Stimulated activated CD4-positive, alpha-beta T cell treated with anti-CD3 and anti-CD28 coated beads, Interleukin-12 subunit alpha, Interleukin-12 subunit beta, amount 100 ng/mL, for 48 hours (primary cell): ENCODE measurements around the gene MYO6.

Source experiments
- DNase-seq, 3 donors: peaks; one replicate each; pipeline ENCODE4 v3.0.0-alpha.2; 2020; ENCODE audit warnings: low read depth in 2 of 3, low spot score in 1 of 3

MYO6 gene

DNA sequence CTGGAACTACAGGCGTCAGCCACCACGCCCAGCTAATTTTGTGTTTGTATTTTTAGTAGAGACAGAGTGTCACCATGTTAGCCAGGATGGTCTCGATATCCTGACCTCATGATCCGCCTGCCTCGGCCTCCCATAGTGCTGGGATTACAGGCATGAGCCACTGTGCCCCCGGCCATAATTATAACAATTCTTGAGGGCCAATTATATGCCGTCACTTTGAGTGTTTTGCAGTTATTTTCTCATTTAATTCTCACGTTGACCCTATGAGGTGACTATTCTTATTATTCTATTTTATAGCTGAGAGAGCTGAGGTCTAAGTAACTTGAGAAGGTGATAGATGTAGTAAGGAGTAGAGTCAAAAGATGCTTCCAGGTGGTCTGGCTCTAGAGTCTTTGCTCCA is 13.0 kb downstream of the MYO6 start:
- DNase-seq = no peak

GRCh38 chr6:75766387-75766786 is 17.3 kb downstream of the MYO6 start:
- no peak for DNase-seq

GRCh38 chr6:75770844-75771243 is 21.8 kb downstream of the MYO6 start:
- no peak for DNase-seq

DNA sequence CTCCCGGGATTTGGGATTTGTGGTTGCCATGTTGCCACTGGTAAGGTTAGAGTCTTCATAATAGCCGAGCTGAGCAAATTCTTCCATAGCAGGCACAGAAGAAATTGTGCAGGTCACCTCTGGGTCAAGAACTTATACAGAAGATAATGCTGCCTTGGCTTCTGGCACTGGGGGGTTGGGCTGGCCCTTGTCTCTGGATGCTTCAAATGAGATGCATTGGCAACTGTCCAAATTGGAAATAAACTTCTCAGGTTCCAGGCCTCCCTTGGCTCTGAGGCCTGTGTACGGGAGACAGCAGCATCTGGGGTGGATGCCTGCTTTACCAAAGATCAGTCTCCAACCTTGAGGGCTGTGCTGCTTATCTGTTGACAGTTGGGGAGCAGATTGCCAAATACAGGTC is 26.2 kb downstream of the MYO6 start:
- DNase-seq = no peak

DNA sequence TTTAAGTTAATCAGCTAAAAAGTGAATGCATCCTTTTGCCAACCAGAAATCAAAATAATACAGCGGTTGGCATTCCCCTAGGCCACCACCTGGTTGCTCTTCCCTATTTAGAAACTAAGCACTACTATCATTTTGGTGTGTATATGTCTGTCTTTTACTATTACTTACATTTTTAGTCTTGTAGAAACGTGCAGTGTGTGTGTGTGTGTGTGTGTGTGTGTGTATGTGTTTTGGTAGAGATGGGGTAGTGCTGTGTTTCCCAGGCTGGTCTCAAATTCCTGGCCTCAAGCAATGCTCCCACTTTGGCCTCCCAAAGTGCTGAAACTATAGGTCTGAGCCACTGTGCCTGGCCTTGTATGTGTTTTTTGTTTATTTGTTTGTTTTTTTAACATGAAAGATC is 27.4 kb downstream of the MYO6 start:
- no peak for DNase-seq

- DNase-seq = no peak
These were observed 29.7 kb downstream of the MYO6 start for GRCh38 chr6:75778757-75779156.

GRCh38 chr6:75786152-75786551 is 37.1 kb downstream of the MYO6 start:
- no peak for DNase-seq

DNA sequence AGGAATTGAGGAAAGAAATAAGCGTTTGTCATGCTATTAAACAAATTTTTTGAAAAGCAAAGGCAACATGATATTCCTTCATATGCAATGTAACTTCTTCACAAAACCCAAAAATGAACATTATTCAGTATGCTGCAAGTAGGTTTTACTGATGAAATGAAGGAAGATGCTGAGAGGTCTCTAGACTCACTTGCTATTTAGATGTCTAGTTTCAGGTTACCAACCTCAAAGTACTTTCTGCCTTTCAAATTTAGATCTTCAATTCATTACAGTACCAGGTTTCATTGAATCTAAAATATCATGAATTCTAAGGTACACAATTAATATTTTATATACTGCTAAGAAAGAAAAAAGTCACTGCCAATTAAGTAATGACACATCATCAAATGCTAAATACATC is 39.9 kb downstream of the MYO6 start:
- DNase-seq = no peak

DNA sequence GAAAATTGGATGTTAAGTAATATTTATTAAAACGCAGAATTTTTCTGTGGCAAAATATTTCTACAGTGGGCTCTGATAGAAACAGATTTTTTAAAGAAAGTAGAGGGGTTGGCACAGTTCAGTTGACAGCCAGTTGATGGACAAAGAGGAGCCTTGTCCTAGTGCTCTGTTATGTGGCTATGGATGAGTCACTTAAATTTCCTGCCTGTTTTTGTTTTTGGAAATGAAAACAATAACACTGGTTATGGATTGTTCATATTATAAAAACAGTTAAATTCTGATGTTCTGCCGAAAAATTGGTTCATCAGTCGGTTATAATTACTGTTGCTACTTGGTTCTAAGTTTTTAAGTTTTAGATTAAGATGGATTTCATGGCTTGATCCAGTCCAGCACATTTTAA is 42.8 kb downstream of the MYO6 start:
- no peak for DNase-seq

- no peak for DNase-seq
These were observed 45.4 kb downstream of the MYO6 start for GRCh38 chr6:75794351-75794846.

DNA sequence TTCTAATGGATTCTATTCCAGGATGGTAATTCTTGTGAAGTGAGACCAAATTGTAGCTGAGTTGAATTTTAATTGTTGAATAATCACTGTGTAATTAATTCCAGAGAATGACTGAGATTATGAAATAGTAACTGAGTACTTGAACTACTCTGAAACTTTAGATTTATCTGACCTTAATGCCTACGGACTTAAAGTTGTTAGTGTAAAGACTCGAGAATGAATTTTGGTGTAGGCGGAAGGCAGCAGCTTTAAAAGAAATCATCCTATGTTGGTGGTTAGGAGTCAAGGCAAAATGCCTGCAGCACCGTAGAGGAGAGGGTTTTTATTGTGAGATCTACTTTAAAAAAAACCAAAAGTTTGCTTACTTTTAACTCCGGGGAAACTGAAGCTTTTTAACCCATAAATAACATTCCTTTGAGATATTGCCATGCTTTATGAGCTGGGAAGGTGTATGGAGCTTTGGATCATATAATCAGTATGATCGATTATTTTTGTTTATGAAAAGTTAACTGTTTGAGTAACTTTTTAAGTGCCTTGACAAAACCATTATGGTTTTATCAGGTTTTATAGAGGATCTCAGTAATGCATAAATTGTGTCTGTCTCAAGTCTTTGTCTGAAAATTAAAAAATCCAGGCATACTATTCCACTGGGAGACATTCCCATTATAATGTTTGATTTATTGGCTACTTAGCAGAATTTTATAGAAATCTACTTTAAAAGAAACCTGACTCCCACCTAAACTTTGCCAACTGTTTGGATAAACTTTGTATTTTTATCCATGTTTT is 46.1 kb downstream of the MYO6 start:
- no peak for DNase-seq

- DNase-seq = no peak
These were observed 47.7 kb downstream of the MYO6 start for GRCh38 chr6:75796723-75797122.

DNA sequence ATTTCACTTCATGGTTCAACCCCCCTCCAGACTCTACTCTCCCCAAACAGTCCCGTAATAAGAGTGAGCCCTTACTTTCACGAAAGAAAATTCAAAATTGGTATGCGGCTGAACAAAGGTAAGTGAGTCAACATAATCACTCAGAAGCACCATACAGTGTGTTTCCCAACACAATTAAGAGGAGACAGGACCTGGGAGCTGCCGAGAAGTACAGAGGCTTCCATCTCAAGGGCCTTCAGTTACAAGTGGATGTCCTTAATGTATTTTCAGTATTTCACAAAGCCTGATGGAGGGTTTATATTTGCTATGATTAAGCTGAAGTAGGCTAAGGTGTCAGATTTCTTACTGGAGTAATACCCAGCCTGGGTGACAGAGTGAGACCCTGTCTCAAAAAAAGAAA is 51.1 kb downstream of the MYO6 start:
- DNase-seq = no peak

DNA sequence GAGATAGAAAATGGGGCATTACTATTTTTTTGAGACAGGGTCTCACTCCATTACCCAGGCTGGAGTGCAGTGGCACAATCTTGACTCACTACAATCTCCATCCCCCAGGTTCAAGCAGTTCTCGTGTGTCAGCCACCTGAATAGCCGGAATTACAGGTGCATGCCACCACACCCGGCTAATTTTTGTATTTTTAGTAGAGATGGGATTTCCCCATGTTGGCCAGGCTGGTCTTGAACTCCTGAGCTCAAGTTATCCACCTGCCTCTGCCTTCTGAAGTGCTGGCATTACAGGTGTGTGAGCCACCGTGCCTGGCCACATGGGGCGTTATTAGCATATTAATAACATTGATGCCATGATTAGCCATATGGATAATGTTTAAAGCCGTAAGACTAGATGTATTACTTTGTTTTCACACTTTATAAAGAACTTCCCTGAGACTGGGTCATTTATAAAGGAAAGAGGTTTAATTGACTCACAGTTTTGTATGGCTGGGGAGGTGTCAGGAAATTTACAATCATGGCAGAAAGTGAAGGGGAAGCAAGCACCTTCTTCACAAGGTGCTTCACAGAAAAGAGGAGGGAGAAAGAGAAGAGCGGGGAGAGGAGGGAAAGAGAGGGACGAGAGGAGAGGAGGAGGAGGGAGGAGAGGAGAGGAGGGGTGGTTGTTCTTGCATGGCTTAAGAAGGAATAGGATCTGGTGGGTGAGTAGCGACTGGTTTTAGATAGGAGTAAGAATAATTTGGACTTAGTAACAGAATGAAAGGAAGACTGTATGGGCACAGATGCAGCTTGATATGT is 51.9 kb downstream of the MYO6 start:
- no peak for DNase-seq

DNA sequence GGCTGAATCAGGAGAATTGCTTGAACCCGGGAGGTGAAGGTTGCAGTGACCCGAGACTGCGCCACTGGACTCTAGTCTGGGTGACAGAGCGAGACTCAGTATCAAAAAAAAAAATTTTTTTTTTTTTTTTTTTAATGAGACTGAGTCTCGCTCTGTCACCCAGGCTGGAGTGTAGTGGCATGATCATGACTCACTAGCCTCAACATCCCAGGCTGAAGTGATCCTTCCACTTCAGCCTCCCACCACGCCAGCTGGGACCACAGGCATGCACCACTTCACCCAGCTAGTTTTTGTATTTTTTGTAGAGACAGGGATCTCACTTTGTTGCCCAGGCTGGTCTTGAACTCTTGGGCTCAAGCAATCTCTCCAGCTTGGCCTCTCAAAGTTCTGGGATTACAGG is 53.3 kb downstream of the MYO6 start:
- no peak for DNase-seq

DNA sequence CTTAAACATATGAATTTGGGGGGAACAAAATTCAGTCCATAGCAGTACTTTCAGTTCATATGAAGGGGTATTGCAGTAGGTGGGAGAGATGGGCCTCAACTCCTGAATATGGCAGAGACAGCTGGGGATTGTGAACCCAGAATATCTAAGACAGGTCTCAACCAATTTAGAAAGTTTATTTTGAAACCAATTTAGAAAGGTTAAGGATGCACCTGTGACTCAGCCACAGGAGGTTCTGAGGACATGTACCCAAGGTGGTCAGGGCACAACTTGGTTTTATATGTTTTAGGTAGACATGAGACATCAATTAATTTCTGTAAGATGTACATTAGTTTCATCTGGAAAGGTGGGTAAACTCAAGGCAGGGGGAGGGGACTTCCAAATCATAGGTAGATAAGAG is 59.5 kb downstream of the MYO6 start:
- DNase-seq = no peak

GRCh38 chr6:75812560-75812959 is 63.5 kb downstream of the MYO6 start:
- DNase-seq = no peak

DNA sequence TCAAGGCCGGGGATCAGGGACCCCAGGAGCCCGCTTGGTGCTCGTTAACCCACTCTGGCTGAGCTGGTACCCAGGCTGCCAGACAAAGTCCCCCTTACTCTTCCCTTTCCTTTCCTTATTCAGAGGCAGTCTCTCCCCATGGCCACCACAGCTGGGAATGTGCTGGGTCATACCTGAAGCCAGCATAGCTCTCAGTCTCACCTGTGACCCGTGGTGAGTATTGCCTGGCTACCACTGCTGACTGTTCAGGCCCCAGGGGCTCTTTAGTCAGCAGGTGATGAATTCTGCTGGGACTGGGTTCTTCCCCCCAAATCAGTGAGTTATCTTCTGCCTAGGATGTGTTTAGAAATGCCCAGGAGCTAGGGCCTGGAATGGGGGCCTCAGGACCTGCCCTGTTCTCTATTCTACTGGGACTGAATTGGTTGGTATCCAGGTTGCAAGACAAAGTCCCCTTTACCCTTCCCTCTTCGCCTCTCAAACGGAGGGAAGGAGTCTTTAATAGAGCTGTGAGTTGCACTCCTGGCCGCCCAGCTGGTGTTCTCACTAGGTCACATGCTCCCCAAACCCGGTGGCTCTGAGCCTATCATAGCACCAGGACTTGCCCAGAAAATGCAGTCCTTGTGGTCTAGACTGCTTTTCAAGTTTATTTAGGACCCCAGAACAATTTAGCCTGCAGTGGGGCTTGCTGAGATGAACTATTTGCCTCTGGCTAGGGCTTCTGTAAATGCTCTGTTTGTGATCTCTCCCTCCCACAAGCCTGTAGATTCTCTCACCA is 64.6 kb downstream of the MYO6 start:
- DNase-seq = no peak

GRCh38 chr6:75815756-75816155 is 66.7 kb downstream of the MYO6 start:
- DNase-seq = no peak

DNA sequence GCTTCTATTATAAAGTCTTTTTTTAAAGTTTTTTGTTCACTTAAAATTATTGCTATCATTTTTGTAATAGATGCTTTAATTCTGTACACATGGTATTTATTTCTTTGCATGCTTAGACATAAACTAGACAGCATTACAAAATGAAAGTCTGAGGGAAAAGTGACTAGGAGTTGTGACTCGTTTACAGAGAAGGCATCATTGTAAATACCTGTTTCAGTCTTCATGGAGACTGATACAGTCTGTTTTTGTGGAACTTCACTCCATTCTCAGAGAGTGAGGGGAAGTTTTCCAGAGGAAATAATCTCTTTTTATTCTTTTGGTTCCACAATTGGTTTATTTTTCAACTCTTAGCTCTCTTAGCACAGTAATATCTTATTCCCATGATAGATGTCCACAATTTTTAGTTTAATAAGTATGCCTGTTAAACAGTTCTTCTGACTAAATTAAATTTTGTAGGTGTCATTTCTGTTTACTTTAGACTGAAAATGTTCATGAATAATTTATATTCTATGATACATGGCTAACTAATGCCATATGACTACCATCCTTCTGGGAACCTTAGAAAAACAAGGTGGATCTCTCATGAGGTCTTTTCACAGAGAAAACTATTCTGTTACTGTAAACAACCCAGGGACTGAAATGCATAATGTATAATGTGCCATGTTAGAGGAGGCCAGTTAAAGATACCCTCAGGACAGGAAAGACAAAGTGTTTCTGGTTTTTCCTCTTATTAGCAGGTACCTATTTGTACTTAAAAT is 69.2 kb downstream of the MYO6 start:
- no peak for DNase-seq
